H9 (cell line): Measurements from ENCODE around the gene ETNK2. TPM values are rescaled to one million over a fixed set of nuclear protein-coding genes. Genes with fewer than 3 reads are reported as not detected.

Experiments used
- DNase-seq: peaks from one replicate; pipeline ENCODE4 v3.0.0-alpha.2; 2017
- H2AFZ ChIP-seq: one replicate; pipeline ENCODE4 v1.6.1; 2013; ENCODE audit warnings: mild to moderate bottlenecking, low read length, control low read depth, moderate library complexity
- H2AK5ac ChIP-seq: 2 replicates; pipeline ENCODE4 v1.6.1; 2013; ENCODE audit warnings: low read length, control low read depth, mixed read lengths; ENCODE audit not compliant: insufficient read length
- H2BK120ac ChIP-seq: one replicate; pipeline ENCODE4 v1.6.1; 2013; ENCODE audit warnings: low read depth, mild to moderate bottlenecking, low read length, control low read depth, inconsistent platforms; ENCODE audit not compliant: poor library complexity, severe bottlenecking
- H2BK12ac ChIP-seq: 2 replicates; pipeline ENCODE4 v1.6.1; 2013; ENCODE audit warnings: low read length, control low read depth, mixed read lengths, low read depth; ENCODE audit not compliant: insufficient read length
- H2BK15ac ChIP-seq: 2 replicates; pipeline ENCODE4 v1.6.1; 2013; ENCODE audit warnings: low read depth, low read length, control low read depth
- H2BK20ac ChIP-seq: one replicate; pipeline ENCODE4 v1.6.1; 2013; ENCODE audit warnings: low read depth, mild to moderate bottlenecking, low read length, control low read depth, inconsistent platforms; ENCODE audit not compliant: poor library complexity, severe bottlenecking
- H2BK5ac ChIP-seq: 2 replicates; pipeline ENCODE4 v1.6.1; 2013; ENCODE audit warnings: low read length, control low read depth, mixed read lengths; ENCODE audit not compliant: insufficient read length
- H3K14ac ChIP-seq: 2 replicates; pipeline ENCODE4 v1.6.1; 2013; ENCODE audit warnings: low read length, control low read depth; ENCODE audit not compliant: insufficient read depth
- H3K18ac ChIP-seq: 2 replicates; pipeline ENCODE4 v1.6.1; 2013; ENCODE audit warnings: low read depth, mild to moderate bottlenecking, mixed read lengths, low read length, control low read depth; ENCODE audit not compliant: insufficient read length
- H3K23ac ChIP-seq: 2 replicates; pipeline ENCODE4 v1.6.1; 2013; ENCODE audit warnings: low read length, control low read depth, mixed read lengths, low read depth; ENCODE audit not compliant: insufficient read length
- H3K23me2 ChIP-seq: 2 replicates; pipeline ENCODE4 v1.6.1; 2013; ENCODE audit warnings: low read depth, mild to moderate bottlenecking, mixed read lengths, low read length, control low read depth; ENCODE audit not compliant: insufficient read length, poor library complexity, severe bottlenecking
- H3K27ac ChIP-seq: 2 replicates; pipeline ENCODE4 v1.5.1; 2013; ENCODE audit warnings: low read length, control low read depth, mixed read lengths, low read depth; ENCODE audit not compliant: insufficient read length
- H3K27me3 ChIP-seq: 2 replicates; pipeline ENCODE4 v1.6.1; 2013; ENCODE audit warnings: low read length, control low read depth, inconsistent platforms; ENCODE audit not compliant: insufficient read depth
- H3K4ac ChIP-seq: 2 replicates; pipeline ENCODE4 v1.6.1; 2013; ENCODE audit warnings: low read depth, mild to moderate bottlenecking, control low read depth, inconsistent platforms, low read length, moderate library complexity
- H3K4me1 ChIP-seq: 2 replicates; pipeline ENCODE4 v1.6.1; 2013; ENCODE audit warnings: low read length, control low read depth, inconsistent platforms; ENCODE audit not compliant: insufficient read depth
- H3K4me2 ChIP-seq: 2 replicates; pipeline ENCODE4 v1.6.1; 2013; ENCODE audit warnings: low read length, control low read depth, mixed read lengths; ENCODE audit not compliant: insufficient read length, insufficient read depth
- H3K56ac ChIP-seq: 2 replicates; pipeline ENCODE4 v1.6.1; 2013; ENCODE audit warnings: low read depth, mild to moderate bottlenecking, mixed read lengths, low read length, control low read depth; ENCODE audit not compliant: insufficient read length
- H3K79me1 ChIP-seq: 2 replicates; pipeline ENCODE4 v1.6.1; 2013; ENCODE audit warnings: low read depth, mild to moderate bottlenecking, moderate library complexity, low read length, control low read depth, inconsistent platforms; ENCODE audit not compliant: insufficient read depth, poor library complexity, severe bottlenecking
- H3K79me2 ChIP-seq: 2 replicates; pipeline ENCODE4 v1.6.1; 2013; ENCODE audit warnings: low read length, control low read depth, inconsistent platforms; ENCODE audit not compliant: insufficient read depth
- H3K9ac ChIP-seq: 2 replicates; pipeline ENCODE4 v1.6.1; 2013; ENCODE audit warnings: low read length, control low read depth, mixed read lengths; ENCODE audit not compliant: insufficient read length; ENCODE audit errors: extremely low read depth
- H3K9me3 ChIP-seq: one replicate; pipeline ENCODE4 v1.6.1; 2013; ENCODE audit warnings: low read depth, low read length, inconsistent platforms; ENCODE audit not compliant: control insufficient read depth
- H3T11ph ChIP-seq: one replicate; pipeline ENCODE4 v1.6.1; 2013; ENCODE audit warnings: mild to moderate bottlenecking, low read length, control low read depth, inconsistent platforms
- H4K20me1 ChIP-seq: one replicate; pipeline ENCODE4 v1.6.1; 2013; ENCODE audit not compliant: control insufficient read depth, insufficient read length, insufficient read depth
- H4K5ac ChIP-seq: 2 replicates; pipeline ENCODE4 v1.6.1; 2013; ENCODE audit warnings: low read depth, mild to moderate bottlenecking, mixed read lengths, low read length, control low read depth; ENCODE audit not compliant: insufficient read length
- H4K8ac ChIP-seq: replicated peaks from 2 replicates; pipeline ENCODE4 v1.6.1; 2013; ENCODE audit warnings: low read length, control low read depth, mixed read lengths, low read depth; ENCODE audit not compliant: insufficient read length
- H4K91ac ChIP-seq: 2 replicates; pipeline ENCODE4 v1.6.1; 2013; ENCODE audit warnings: low read depth, mild to moderate bottlenecking, moderate library complexity, mixed read lengths, low read length, control low read depth; ENCODE audit not compliant: insufficient read length
- H3K27ac Mint-ChIP-seq, 3 experiments: 2 replicates in 2 of 3; 3 replicates in 1 of 3; pipeline ENCODE4 v1.8.0; 2020 to 2021; ENCODE audit warnings: mixed read lengths in 3 of 3, mild to moderate bottlenecking in 1 of 3, moderate library complexity in 1 of 3
- H3K27me3 Mint-ChIP-seq: 2 replicates; pipeline ENCODE4 v1.8.0; 2021; ENCODE audit warnings: low read depth, mild to moderate bottlenecking, moderate library complexity, mixed read lengths
- H3K36me3 Mint-ChIP-seq, 3 experiments: 2 replicates in 2 of 3; 3 replicates in 1 of 3; pipeline ENCODE4 v1.8.0; 2020 to 2021; ENCODE audit warnings: low read depth in 3 of 3, mixed read lengths in 3 of 3; ENCODE audit not compliant: insufficient read depth in 1 of 3
- H3K4me1 Mint-ChIP-seq, 2 experiments: 2 replicates each; pipeline ENCODE4 v1.8.0; 2020; ENCODE audit warnings: mixed read lengths in 2 of 2
- H3K4me3 Mint-ChIP-seq, 2 experiments: 2 replicates in 1 of 2; 3 replicates in 1 of 2; pipeline ENCODE4 v1.8.0; 2020 to 2021; ENCODE audit warnings: mild to moderate bottlenecking in 2 of 2, mixed read lengths in 2 of 2, moderate library complexity in 1 of 2
- H3K9me3 Mint-ChIP-seq, 2 experiments: 2 replicates in 1 of 2; 3 replicates in 1 of 2; pipeline ENCODE4 v1.8.0; 2020; ENCODE audit warnings: mild to moderate bottlenecking in 2 of 2, mixed read lengths in 2 of 2, moderate library complexity in 1 of 2
- CTCF ChIP-seq: fragments of 200-600 bp; sonication (generic); conservative IDR thresholded peaks from 3 replicates; pipeline ENCODE4 v1.8.0; 2021; ENCODE audit warnings: antibody characterized with exemption, mild to moderate bottlenecking
- WGBS: extraction: QIAGEN DNeasy Blood & Tissue Kit; methylation state at CpG from one replicate; pipeline ENCODE4 v1.1.7; 2013; ENCODE audit warnings: missing lambda C conversion rate, low lambda C conversion rate, mixed read lengths; ENCODE audit not compliant: insufficient read length; ENCODE audit errors: extremely low coverage; 5-methylcytosine and 5-hydroxymethylcytosine counted together
- total RNA-seq: library from RNA; stranded (reverse); gene quantifications from 2 replicates; pipeline ENCODE4 v1.2.1, GENCODE V29; 2021

Gene ETNK2
- total RNA-seq, 1 experiment from 2014 or later: 17.6 TPM

DNA sequence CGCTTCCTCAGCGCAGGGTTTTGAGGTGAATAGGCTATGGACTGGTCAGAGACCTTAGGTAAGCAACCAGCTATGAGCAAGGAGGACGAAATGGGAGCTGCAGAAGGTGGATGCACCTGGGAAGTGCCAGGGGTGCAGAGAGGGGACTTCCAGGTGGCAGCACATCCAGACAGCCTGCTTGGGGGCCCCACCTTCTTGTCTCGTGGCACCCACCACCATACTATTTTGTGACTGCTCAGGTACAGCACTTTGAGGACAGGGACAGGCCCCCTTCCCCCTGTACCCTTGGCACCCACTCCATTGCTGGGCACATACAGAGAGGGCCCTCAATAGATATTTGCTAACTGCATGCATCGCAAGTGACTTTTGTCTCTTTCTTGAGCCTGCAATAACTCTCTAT lies 45.2 kb upstream of the ETNK2 start:
- no peak overlapping the region; the same call in 1 of the 2 replicates for H3K14ac ChIP-seq
- no peaks in the 10 kb centered on the region for H3K79me1 ChIP-seq
- H3K4me3 Mint-ChIP-seq: no peak overlapping the region
- H3K56ac ChIP-seq: no peak overlapping the region
- H2BK120ac ChIP-seq: no peak overlapping the region
- H4K20me1 ChIP-seq: no peaks in the 10 kb centered on the region
- H3K4me1 Mint-ChIP-seq: peaks cover 4 to 13% of the 10 kb centered on the region in 2 experiments; a peak in 3 of 4 replicates
- H3K9me3 Mint-ChIP-seq: peaks cover 0 to 5% of the 10 kb centered on the region in 2 experiments; a peak in 1 of 5 replicates
- H3K4me2 ChIP-seq: no peak overlapping the region
- no peaks in the 10 kb centered on the region for H3K23me2 ChIP-seq
- DNase-seq: no peak
- H4K8ac ChIP-seq: no peak overlapping the region
- TF ChIP-seq CTCF: no peak
- H3K27ac Mint-ChIP-seq: no peak overlapping the region
- H3K18ac ChIP-seq: no peak overlapping the region
- no peak overlapping the region for H2BK12ac ChIP-seq
- no peak overlapping the region for H4K91ac ChIP-seq
- H3K27me3 ChIP-seq: no peaks in the 10 kb centered on the region
- H3K27me3 Mint-ChIP-seq: peaks cover 28% of the 10 kb centered on the region
- H3K4me1 ChIP-seq: no peaks in the 10 kb centered on the region; the same call in 1 of the 2 replicates
- no peak overlapping the region for H3T11ph ChIP-seq
- H2BK15ac ChIP-seq: no peak overlapping the region
- no peak overlapping the region for H2BK20ac ChIP-seq
- H2BK5ac ChIP-seq: no peak overlapping the region
- H3K4ac ChIP-seq: no peak overlapping the region
- no peaks in the 10 kb centered on the region for H3K9me3 ChIP-seq
- H3K9ac ChIP-seq: no peak overlapping the region
- no peak overlapping the region for H2AK5ac ChIP-seq
- no peak overlapping the region for H2AFZ ChIP-seq
- H3K27ac ChIP-seq: no peak overlapping the region
- H3K79me2 ChIP-seq: no peaks in the 10 kb centered on the region
- no CpG with 5 or more reads among the region's 5 CpGs for WGBS
- no peaks in the 10 kb centered on the region; a peak in 2 of 7 replicates for H3K36me3 Mint-ChIP-seq
- H4K5ac ChIP-seq: no peak overlapping the region
- no peak overlapping the region for H3K23ac ChIP-seq
